GM15510 (cell line): ENCODE results near the gene TPPP2.

Experiments
- POLR2A ChIP-seq: IDR thresholded peaks from 3 replicates; pipeline ENCODE4 v1.6.1; 2011; ENCODE audit warnings: borderline replicate concordance; ENCODE audit not compliant: insufficient read length; ENCODE audit errors: extremely low read depth

The TPPP2 gene

DNA sequence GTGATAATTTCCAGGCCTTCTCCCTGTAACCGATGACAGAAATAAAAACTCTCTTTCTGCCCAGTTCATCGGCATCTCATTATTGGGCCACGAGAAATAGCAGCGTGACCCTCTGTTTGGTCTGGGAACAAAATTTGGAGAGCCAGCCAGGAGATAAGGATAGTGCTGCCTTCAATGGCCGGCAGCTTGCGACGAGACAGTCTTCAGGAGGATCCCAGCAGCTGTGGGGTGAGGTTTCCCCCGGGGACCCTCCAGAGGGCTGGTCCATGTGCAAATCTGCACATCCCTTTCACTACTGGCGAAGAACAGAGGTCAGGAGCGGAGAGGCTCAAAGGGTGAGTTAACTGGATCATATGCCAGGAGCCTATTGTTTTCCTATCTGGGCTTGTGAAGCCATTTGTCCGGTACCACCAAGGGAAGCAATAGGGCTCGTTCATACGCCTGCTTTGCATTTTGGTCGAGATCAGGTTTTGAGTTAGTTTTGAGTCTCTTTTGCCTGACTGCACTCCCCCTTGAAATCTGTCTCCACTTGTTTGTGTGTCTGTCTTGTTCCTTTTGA is 26.1 kb upstream of the TPPP2 start:
- no peak for TF ChIP-seq POLR2A

DNA sequence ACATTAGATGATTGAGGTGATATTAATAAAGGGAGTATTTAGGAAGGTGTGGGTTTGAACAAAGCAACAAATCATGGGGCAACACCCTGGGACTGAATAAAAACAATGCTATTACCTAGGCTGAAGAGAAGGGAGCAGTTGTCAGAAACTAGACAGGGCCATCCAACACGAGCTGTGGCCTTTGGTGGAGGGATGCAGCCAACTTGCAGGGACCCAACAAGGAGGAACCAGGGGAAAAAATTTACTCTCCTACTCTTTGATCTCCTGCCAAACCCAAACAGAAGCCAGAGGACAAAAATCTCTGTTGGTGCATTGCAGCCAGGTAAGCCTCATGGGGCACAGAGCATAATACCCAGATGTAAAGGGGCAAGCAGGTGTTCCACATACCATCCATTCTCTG is 18.9 kb upstream of the TPPP2 start:
- no peak for TF ChIP-seq POLR2A

DNA sequence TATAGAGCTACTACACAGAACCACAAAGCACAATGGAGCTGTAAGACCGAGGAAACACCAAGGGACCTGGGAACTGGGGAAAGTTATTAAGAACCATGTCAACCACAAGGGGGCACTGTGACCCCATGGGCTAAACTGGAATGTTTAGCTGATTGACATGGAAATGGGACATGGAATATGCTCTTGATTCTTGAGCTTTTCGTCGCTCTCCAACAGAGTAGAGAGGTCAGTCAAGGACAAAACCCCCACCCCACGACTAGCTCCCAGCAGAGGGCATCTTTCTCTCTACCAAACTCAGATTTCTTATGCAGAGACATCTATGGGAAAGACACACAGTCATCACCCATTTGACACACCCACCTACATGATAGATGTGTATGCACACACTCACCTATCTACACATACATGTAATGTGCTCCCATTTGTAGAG is 15.2 kb upstream of the TPPP2 start:
- no peak for TF ChIP-seq POLR2A

DNA sequence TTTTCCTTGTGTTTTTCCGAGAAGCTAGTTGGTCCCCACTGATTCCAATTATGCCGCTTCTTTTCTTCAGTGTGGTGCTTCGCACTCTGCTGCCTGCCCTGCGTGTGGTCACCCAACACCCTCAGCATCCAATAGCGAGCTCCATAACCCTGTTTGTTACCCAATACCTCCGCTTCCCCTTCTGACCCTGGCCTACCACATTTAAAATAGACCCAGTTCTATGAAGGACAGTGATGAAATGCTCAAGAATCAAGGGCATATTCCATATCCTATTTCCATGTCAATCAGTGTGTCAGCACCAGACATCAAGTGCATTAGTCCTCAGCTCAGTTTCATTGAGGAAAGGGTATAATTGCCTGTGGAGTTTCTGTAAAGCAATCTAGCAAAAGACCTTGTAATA is 14.7 kb upstream of the TPPP2 start:
- TF ChIP-seq POLR2A = no peak

DNA sequence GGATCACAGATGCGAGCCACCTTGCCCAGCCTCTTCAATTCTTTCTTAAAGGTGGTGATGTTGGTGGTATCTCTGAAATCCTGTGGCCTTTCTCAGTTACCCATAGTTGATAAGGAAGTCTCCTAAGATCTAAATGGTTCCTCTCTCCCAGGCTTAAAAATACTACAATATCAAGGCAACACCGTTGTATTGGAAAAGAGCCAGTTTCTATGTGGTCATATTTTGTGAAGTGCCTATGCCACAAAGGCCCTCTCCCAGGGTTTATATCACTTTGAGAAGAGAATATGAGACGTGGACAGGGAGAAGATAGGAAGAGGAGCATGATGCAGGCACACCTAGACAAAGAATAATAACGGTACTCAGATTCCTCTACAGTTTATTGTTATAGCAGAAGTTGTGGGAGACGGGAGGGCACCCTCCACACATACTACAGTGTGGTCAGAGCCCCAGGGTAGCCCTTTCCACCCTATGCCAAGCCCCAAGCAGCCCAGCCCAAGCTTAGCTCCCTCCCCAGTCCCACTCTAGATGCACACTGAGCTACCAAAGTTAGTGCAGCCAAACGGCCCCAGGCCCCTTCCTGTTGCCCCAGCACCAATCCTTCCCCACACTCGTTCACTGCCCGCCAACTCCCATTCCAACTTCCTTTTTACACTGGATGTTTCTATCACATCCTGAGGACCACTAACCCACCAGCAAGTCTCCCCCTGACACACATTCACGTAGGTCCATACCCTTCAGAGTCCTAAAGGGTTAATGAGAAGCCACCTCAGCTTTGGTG is 13.4 kb upstream of the TPPP2 start:
- TF ChIP-seq POLR2A = no peak

DNA sequence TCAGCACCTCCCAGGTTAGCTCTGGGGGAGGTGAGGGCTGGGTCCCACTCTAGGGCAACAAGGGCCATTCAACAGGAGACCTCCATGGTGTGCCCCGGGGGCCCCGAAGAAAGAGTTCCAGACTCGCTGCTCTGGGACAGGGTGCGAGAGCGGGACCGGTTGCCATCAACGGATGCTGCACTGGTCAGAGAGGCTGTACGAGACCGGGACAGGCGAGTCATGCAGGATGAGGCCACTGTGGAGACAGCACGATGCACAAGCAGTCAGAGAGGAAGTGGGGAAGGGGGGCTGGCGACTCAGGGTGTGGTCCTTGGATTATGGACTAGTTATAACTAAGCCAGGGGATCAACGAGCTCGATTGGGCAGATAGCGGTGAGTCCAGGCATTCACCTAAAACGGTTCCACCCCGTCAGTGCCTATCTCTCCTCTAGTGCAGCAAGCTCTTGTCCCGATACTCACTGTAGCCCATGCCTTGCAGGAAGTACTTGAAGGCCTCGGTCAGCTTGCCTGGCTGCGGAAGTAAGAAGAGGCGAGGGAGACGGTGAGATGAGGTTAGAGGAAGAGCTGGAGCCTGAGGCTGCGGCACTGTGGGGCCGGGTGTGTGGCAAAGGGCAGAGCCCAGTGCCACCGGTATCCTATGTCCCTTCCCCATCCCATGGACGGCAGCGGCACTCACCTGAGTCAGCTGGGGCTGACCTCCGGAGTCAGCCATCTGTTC is 12.3 kb upstream of the TPPP2 start:
- no peak for TF ChIP-seq POLR2A

DNA sequence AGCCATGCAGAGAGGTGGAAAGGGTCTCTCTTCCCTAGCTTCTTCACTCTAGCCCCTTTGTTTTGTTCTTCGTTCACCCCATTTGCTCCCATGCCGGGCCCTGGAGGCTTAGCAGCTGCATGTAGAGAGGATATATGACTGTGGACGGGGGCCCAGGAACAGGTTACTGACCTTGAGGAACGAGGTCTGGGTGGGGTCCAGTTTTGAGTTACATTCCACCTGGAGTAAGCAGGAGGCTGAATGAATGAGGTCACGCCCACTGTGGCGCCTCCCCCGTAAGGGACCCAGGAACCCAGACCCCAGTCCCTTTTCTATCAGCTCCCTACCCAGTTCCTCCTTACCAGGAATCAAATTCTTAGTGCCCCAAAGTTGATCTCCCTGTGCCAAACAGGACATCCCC is 11.7 kb upstream of the TPPP2 start:
- no peak for TF ChIP-seq POLR2A

DNA sequence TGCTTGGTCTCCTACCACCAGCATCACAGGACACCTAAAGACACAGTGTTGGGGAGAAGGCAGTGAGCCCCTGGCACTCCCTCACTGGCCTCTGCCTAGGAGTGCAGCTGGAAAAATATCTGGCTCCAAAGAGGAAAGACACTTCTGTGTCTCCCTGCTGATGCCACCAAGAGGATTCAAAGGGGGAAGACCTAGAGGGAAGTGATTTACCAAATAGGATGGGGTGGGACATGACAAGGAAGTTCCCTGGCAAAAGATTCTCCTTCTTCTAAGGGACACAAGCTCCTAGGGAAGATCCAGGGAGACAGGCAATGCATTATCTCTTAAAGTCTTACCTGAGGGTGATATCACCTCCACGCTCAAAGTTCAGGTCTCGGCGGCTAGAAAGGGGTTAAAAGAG is 11.2 kb upstream of the TPPP2 start:
- no peak for TF ChIP-seq POLR2A

DNA sequence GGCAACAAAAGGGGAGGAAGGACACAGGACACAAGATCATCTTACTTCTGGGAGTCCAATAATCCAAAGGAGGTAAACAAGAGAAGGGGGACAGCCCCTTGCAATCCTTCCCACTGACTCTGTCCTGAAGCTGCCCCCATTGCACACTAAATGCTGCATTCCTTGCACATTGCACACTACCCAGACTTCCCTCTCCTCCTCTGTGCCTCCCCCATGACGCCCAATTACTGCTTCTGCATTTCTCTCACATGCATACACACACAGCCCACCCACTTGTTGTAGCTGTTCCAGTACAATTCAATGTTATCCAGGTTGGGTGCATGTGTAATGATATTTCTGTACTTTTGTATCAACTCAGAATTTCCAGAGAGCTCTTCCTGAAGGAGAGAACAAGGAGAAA is 10.7 kb upstream of the TPPP2 start:
- TF ChIP-seq POLR2A = no peak

DNA sequence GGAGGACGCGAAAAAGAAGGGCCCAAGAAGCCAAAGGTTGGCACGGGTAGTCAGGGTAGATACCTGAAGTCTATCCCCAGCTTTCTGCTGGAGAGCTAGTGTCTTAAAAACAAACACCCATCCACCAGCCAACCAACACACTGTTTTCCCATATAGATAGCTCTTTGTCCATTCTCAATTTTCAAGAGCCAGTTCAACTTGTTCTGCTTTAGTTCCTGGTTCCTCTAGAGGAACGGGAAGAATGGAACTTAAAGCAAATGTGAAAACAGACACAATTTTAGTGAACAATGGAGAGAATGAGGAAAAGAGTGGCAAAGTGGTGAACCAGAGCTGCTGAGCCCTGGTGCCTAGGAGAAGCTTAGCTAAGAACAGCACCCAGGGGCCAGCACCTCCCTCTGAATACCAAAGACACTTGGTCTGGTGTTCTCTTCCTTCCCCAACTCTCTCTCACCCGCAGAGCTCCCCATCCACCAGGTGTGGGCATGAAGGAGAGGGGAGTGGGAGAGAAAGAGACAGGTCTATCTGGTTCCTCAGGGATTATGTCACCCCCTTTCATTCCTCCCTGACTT is 9.0 kb upstream of the TPPP2 start:
- no peak for TF ChIP-seq POLR2A

DNA sequence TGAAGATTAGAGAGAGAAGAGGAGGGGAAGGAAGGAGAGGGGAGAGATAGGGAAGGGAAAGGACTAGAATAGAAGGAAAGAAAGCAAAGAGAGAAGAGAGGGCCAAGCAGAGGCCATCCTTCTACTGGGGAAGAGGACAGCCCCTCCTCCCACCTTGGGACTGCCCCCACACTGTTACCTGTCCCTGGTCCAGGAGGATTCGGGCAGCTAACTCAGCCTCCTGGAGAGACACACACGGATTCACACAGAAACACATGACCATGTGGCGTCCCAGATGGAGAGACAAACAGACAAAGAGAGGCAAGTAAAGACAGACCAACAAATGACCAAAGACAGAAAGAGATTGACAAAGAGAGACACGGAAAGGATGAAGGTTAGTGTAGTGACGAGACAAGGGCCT is 7.3 kb upstream of the TPPP2 start:
- TF ChIP-seq POLR2A = no peak

DNA sequence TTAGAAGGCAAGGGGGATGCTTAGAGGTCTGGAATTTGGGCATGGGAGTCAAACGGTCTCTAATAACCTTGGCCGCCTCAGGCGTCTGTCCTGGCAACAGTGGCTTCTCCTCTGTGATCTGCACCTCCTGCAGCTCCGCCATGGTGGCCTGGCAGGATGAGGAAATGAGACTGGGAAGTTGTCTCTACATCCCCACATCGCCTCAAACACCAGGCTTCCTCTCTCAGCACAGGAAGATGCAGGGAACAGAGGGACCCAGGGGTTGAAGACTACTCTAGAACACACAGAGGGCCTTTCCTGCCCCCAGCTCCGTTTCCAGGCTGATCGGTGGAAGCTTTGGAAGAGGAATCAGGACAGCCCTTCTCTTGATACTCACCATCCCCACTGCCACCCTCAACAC is 6.8 kb upstream of the TPPP2 start:
- TF ChIP-seq POLR2A = no peak

DNA sequence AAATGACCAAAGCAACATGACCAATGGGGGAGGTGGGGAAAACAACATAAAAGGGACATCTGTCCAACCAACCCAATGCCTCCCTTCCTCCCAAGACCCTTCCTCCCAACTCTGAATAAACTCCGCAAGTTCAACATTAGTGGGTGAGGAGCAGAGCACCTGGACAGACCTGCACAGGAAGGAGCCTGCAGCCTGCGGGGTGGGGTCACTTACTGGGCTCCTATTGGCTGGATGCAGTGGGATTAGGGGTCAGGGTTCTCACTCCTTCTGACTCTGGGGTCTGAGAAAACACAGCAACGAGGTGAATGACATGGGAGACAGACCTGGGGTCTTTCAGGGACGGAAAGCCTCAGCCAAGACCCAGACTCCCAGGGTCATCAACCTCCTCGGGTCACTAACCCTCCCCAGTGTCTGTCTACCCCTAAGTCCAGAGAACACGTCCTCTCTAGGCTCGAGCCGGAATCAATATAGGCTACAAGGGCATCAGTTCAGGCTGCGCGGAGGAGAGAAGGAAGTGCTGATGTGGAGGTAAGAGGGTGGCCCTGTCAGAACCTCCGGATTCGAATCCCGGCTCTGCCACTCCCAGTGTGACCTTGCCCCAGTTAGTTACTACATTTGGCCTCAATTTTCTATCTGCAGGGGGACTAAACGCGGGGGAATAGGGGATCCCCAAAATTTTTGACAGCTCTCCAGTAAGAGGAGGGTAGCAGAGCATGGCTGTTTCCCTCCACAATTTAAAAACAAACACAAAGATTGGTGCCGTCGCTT is 6.0 kb upstream of the TPPP2 start:
- no peak for TF ChIP-seq POLR2A

DNA sequence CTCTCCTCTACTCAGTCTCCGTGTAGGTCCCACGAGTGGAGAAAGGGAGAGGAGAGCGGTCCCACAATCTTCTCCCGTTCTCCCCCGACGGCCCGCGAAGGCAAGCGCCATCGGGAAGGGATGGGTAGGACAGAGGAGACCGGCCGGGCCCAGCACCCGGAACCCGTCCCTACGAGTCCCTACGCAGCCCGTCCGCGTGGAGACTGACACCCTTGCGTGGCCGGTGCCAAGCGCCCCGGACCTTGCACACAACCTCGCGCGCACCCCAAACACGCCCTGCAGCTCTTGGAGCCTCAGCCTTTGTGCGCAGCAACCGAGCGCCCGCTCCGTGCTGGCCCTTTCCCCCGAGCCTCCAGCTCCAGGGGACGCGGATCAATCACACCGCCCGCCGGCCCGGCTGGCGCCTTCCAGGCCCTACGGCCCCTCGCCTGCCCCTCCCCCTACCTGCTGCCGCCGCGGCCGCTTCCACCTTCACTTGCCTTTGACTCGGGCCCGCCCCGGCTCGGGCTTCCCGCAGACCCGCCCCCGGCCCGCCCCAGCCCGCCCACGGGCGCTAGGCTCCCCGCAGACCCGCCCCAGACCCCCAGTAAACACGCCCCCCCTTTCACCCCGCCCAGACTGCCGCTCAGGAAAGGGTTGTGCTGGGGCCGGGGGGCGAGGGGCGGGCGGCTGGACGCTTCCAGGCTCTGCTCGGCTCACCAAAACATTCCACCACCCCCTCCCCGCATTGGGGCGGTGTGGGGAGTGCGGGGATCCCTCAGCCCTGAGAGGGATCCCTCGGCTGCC is 5.2 kb upstream of the TPPP2 start, which contains the start of gene NDRG2:
TSS of gene NDRG2 (minus strand) at position 477 of the 786 bp plus-strand sequence. CDS start 1,746 bp downstream, outside the sequence.
- TF ChIP-seq POLR2A = no peak

DNA sequence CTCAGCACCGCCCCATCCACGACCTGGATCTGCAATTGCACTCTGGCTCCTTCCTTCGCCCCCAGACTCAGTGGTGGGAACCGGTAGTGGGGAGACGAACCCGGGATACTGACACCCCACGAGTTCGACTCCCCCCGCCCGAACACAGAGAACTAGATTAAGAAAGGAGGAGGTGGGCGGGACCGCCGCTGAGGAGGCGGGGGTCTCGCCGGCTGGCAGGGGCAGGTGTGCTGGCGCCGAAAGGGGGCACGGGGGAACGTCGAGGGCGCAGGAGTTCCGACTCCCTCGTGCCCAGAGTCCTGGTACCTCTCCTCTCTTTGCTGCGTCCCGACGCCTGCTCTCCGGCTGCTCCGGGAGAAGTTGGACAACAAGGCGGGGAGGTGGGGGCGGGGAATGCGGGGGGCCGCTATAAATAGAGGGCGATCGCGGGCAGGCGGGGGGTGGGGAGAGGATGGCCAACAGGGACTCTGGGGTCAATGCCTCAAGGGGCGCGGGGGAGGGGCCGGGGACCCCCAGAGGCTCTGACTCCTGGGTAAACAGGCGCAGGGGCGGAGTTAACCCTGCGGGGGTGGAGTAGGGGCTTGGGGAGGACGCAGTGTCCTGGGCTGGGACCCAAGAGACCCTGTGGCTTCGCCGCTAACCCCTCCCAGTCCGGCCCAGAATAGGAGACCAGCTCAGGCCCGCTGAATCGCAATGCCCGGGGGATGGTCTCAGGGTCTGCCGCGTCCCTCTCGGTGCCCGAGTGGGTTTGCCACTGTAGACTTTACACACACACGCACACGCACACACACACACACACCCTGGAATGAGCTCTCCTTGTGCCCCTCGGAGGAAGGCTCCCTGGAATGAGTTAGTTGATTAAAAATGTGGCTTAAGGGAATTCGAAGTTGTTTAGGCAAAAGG is 4.4 kb upstream of the TPPP2 start:
- no peak for TF ChIP-seq POLR2A
